Mucosa of rectum (tissue), 2 donors: ENCODE results near the gene PTPRU.

Experiments used
- H3K27ac ChIP-seq, 2 donors: one replicate each; pipeline ENCODE4 v1.7.0; 2013; ENCODE audit warnings: inconsistent platforms in 2 of 2, low read depth in 2 of 2, low read length in 2 of 2
- H3K27me3 ChIP-seq, 2 donors: one replicate each; pipeline ENCODE4 v1.7.0; 2013; ENCODE audit warnings: low read length in 2 of 2; ENCODE audit not compliant: control insufficient read depth in 2 of 2, insufficient read depth in 2 of 2
- H3K36me3 ChIP-seq, 2 donors: one replicate each; pipeline ENCODE4 v1.7.0; 2013; ENCODE audit warnings: low read length in 2 of 2; ENCODE audit not compliant: control insufficient read depth in 2 of 2, insufficient read depth in 2 of 2
- H3K4me1 ChIP-seq, 2 donors: one replicate each; pipeline ENCODE4 v1.7.0; 2013; ENCODE audit warnings: low read length in 2 of 2, mild to moderate bottlenecking in 1 of 2; ENCODE audit not compliant: control insufficient read depth in 2 of 2, insufficient read depth in 2 of 2
- H3K4me3 ChIP-seq, 2 donors: one replicate each; pipeline ENCODE4 v1.7.0; 2013; ENCODE audit warnings: low read length in 2 of 2
- H3K9ac ChIP-seq, 2 donors: one replicate each; pipeline ENCODE4 v1.7.0; 2013; ENCODE audit warnings: low read length in 2 of 2, low read depth in 1 of 2, mild to moderate bottlenecking in 1 of 2
- H3K9me3 ChIP-seq, 2 donors: one replicate each; pipeline ENCODE4 v1.7.0; 2013; ENCODE audit warnings: low read length in 2 of 2; ENCODE audit not compliant: control insufficient read depth in 2 of 2
- donor health status: healthy.
- donor health status: Normal muscosa, but diverticular disease.

PTPRU gene

GRCh38 chr1:29235955-29236711, at the start of gene PTPRU:
Gene PTPRU (plus strand): TSS chr1:29236522. CDS start chr1:29236645, 123 bp downstream.
- H3K9ac ChIP-seq, result peak within 1 kb of the TSS; percentile 41 to 48
- no peaks in the 10 kb centered on the region for H3K36me3 ChIP-seq
- no peak within 1 kb of the TSS for H3K27ac ChIP-seq
- peaks cover 11 to 18% of the 10 kb centered on the region in 2 donors for H3K4me1 ChIP-seq
- H3K4me3 ChIP-seq, result peak within 1 kb of the TSS; percentile 56 to 81
- H3K27me3 ChIP-seq, result peaks cover 26 to 29% of the 10 kb centered on the region in 2 donors
- H3K9me3 ChIP-seq, result no peaks in the 10 kb centered on the region

GRCh38 chr1:29186707-29187106, 49.6 kb upstream of the PTPRU start:
- Histone ChIP-seq H3K27me3 (no peaks in the 10 kb centered on the region), H3K36me3 (no peaks in the 10 kb centered on the region), H3K27ac (no peak overlapping the region), H3K4me1 (peaks cover 0 to 3% of the 10 kb centered on the region in 2 donors), H3K9ac (no peak overlapping the region), H3K4me3 (no peak overlapping the region), H3K9me3 (no peaks in the 10 kb centered on the region)

DNA sequence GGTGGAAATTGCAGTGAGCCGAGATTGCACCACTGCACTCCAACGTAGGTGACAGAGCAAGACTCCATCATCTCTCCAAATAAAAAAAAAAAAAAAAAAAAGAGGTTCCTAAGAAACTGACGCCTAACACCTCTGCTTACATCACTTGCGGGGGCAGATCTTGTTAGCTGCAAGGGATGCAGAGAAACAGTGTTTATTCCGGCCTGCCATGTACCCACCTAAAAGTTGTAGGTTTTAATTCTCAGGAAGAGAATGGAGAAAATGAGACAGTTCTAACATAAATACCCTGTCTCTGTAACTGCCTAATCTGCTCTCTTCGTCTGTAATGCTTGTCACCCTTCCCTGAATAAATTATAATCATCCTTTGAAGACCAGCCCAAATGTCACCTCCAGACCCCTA, 45.6 kb upstream of the PTPRU start:
- H3K9ac ChIP-seq, result no peak overlapping the region
- H3K9me3 ChIP-seq, result no peaks in the 10 kb centered on the region
- H3K27ac ChIP-seq, result no peak overlapping the region
- H3K4me3 ChIP-seq, result no peak overlapping the region
- no peaks in the 10 kb centered on the region for H3K27me3 ChIP-seq
- H3K4me1 ChIP-seq, result no peaks in the 10 kb centered on the region
- H3K36me3 ChIP-seq, result peaks cover 2 to 21% of the 10 kb centered on the region in 2 donors

DNA sequence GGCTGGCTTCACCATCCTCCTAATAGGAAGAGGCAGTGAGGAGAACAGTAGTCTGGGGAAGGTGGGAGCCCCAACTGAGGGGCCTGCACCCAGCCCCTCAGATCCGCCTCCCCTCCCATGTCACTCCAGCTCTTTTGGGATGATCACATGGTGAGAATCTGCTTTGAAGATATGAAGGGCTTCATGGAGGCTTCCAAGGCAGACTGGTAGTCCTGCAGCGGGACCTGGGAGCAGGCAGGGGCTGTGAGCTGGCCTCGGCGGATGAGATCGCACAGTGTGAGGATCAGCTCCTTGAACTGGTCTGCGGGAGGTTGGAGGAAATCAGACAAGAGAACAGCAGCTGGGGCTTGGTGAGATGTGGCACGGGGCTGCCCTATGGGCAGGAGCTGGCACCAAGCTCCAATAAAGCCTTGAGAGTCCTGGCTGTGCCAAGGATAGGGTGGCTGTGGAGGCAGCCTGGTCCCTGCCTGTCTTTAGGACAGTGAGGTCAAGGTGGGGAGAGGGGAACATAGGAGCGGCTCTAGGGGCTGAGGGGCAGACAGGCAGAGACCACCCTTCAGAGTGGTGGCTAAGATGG, 42.4 kb upstream of the PTPRU start:
- Histone ChIP-seq H3K9ac (no peak overlapping the region), H3K4me1 (no peaks in the 10 kb centered on the region), H3K9me3 (no peaks in the 10 kb centered on the region), H3K36me3 (peaks cover 2 to 33% of the 10 kb centered on the region in 2 donors), H3K27me3 (no peaks in the 10 kb centered on the region), H3K27ac (no peak overlapping the region), H3K4me3 (no peak overlapping the region)

GRCh38 chr1:29195881-29196291, 40.4 kb upstream of the PTPRU start:
- H3K27me3 ChIP-seq, result no peaks in the 10 kb centered on the region
- H3K27ac ChIP-seq, result no peak overlapping the region
- H3K9me3 ChIP-seq, result no peaks in the 10 kb centered on the region
- H3K4me3 ChIP-seq, result no peak overlapping the region
- no peak overlapping the region for H3K9ac ChIP-seq
- no peaks in the 10 kb centered on the region for H3K4me1 ChIP-seq
- H3K36me3 ChIP-seq, result peaks cover 7 to 38% of the 10 kb centered on the region in 2 donors

DNA sequence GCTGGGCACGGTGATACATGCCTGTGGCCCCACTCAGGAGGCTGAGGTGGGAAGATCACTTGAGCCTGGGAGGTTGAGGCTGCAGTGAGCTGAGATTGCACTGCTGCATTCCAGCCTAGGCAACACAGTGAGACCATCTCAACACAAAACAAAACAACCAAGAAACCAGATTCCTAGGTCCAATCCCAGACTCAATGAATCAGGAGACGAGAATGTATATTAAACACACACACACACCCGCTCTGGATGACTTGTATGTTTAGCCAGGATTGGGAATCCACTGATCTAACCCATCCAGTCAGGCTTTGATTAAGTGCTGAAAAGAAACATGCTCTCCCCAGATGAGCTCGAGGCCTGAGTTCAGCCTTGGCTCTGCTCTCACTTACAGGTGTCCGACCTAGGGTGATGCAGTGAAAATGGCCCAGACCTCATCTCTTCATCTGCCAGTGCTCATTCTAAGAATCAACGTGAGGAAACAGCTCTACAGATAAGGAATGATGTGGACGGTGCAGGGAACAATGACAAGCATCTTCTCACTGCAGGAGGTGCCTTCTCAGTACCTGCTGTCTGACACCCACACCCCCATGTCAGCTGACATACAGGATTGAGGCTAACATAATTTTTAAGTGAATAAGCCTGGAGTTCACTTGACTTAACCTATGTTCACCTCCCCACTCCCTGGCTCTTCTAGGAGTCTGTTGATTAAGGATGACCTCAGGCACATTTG, 39.3 kb upstream of the PTPRU start:
- H3K27me3 ChIP-seq, result no peaks in the 10 kb centered on the region
- H3K36me3 ChIP-seq, result peaks cover 9 to 48% of the 10 kb centered on the region in 2 donors
- no peak overlapping the region for H3K27ac ChIP-seq
- peaks cover 0 to 4% of the 10 kb centered on the region in 2 donors for H3K4me1 ChIP-seq
- H3K9me3 ChIP-seq, result no peaks in the 10 kb centered on the region
- H3K4me3 ChIP-seq, result no peak overlapping the region
- no peak overlapping the region for H3K9ac ChIP-seq

GRCh38 chr1:29197590-29197924, 38.8 kb upstream of the PTPRU start:
- peaks cover 4% of the 10 kb centered on the region in 2 donors for H3K4me1 ChIP-seq
- no peaks in the 10 kb centered on the region for H3K9me3 ChIP-seq
- H3K27ac ChIP-seq, result no peak overlapping the region
- H3K36me3 ChIP-seq, result peaks cover 7 to 48% of the 10 kb centered on the region in 2 donors
- H3K9ac ChIP-seq, result no peak overlapping the region
- H3K4me3 ChIP-seq, result no peak overlapping the region
- H3K27me3 ChIP-seq, result no peaks in the 10 kb centered on the region

DNA sequence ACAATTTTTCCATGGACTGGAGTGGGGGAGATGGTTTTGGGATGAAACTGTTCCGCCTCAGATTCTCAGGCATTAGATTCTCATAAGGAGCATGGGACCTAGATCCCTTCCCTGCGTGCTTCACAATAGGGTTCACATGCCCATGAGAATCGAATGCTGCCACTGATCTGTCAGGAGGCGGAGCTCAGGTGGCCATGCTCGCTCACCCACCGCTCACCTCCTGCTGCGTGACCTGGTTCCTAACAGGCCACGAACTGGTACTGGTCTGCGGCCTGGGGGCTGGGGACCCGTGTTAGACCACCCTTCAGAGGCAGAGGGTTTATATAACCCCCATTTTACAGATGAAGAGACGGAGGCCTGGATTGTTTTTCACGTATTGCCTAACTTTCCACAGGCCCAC, 38.3 kb upstream of the PTPRU start:
- Histone ChIP-seq H3K4me3 (no peak overlapping the region), H3K9me3 (no peaks in the 10 kb centered on the region), H3K4me1 (peaks cover 4 to 6% of the 10 kb centered on the region in 2 donors), H3K9ac (no peak overlapping the region), H3K27ac (no peak overlapping the region), H3K36me3 (peaks cover 7 to 48% of the 10 kb centered on the region in 2 donors), H3K27me3 (no peaks in the 10 kb centered on the region)

DNA sequence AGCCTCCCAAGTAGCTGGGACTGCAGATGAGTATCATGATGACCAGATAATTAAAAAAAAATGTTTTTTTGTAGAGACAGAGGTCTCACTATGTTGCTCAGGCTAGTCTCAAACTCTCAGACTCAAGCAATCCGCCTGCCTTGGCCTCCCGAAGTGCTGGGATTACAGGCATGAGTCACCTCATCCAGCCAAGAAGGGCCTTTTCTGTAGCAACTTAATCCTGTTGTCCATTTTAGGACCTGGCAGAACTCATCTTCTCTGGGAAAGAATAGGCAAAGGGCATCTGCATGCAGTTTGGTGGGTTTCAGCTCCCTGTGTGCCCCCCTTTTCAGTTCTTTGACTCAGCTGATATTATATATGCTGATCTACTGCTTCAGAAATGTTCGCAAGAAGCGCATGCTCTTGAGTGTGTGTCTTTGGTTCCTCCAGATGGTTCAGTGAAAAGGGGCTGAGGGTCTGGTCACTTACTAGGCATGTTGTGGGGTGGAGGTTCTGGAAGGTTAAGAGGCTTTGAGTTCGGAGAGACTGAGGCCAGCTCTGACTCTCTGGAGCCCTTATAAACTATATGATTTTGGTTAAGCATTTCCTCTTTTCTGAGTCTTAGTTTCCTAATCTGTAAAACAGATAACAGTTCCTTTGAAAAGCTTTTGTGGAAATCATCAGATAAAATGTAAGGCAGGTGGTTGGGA, 35.3 kb upstream of the PTPRU start:
- Histone ChIP-seq H3K9me3 (no peaks in the 10 kb centered on the region), H3K27me3 (no peaks in the 10 kb centered on the region), H3K4me1 (peaks cover 4 to 6% of the 10 kb centered on the region in 2 donors), H3K27ac (peak overlapping the region in 1 of 2 donors; percentile 62), H3K4me3 (no peak overlapping the region), H3K9ac (no peak overlapping the region), H3K36me3 (peaks cover 11 to 34% of the 10 kb centered on the region in 2 donors)
